ACHN (cell line): ENCODE data around the gene PKP4.

Experiments used
- DNase-seq: peaks from one replicate; pipeline ENCODE4 v3.0.0-alpha.2; 2015
- in situ Hi-C: cut with HindIII; loops from 2 replicates; pipeline ENCODE4 v1.10.0; 2017; ENCODE audit warnings: low sequenced_read_pairs, low pct_ligation_motif_present, low pct_unique_long_range_greater_than_20kb

The PKP4 gene

GRCh38 chr2:158489366-158490112 is 32.8 kb downstream of the PKP4 start:
- in situ Hi-C loops: no loop called here
- no peak for DNase-seq

- in situ Hi-C loops: no loop called here
Measured at GRCh38 chr2:158491072-158491471, 34.3 kb downstream of the PKP4 start.

GRCh38 chr2:158493458-158493857 is 36.7 kb downstream of the PKP4 start:
- DNase-seq: no peak
- in situ Hi-C loops: no loop called here

More at GRCh38 chr2:158491072-158491471, 34.3 kb downstream of the PKP4 start:
- no peak for DNase-seq

GRCh38 chr2:158495175-158495574 is 38.4 kb downstream of the PKP4 start:
- no peak for DNase-seq
- in situ Hi-C loops: no loop called here

GRCh38 chr2:158496986-158497385 is 40.2 kb downstream of the PKP4 start:
- DNase-seq: no peak
- in situ Hi-C loops: no loop called here

GRCh38 chr2:158497486-158497885 is 40.7 kb downstream of the PKP4 start:
- peak; percentile 61 for DNase-seq
- in situ Hi-C loops: no loop called here

GRCh38 chr2:158498043-158498748 is 41.4 kb downstream of the PKP4 start:
- in situ Hi-C loops: no loop called here
- DNase-seq: no peak

GRCh38 chr2:158498749-158499136 is 42.0 kb downstream of the PKP4 start:
- in situ Hi-C loops: no loop called here
- DNase-seq: no peak

GRCh38 chr2:158499383-158499782 is 42.6 kb downstream of the PKP4 start:
- DNase-seq: no peak
- in situ Hi-C loops: no loop called here

GRCh38 chr2:158500333-158500732 is 43.6 kb downstream of the PKP4 start:
- in situ Hi-C loops: no loop called here
- no peak for DNase-seq

GRCh38 chr2:158501301-158501700 is 44.5 kb downstream of the PKP4 start:
- no peak for DNase-seq
- in situ Hi-C loops: no loop called here

GRCh38 chr2:158502974-158503373 is 46.2 kb downstream of the PKP4 start:
- peak; percentile 51 for DNase-seq
- in situ Hi-C loops: no loop called here

- in situ Hi-C loops: no loop called here
Measured at GRCh38 chr2:158504088-158504487, 47.3 kb downstream of the PKP4 start.

GRCh38 chr2:158505448-158505934 is 48.7 kb downstream of the PKP4 start:
- in situ Hi-C loops: no loop called here
- DNase-seq: no peak

More at GRCh38 chr2:158504088-158504487, 47.3 kb downstream of the PKP4 start:
- DNase-seq: no peak

- DNase-seq: no peak
- in situ Hi-C loops: no loop called here
Measured at GRCh38 chr2:158507141-158507540, 50.4 kb downstream of the PKP4 start.

GRCh38 chr2:158507679-158508078 is 50.9 kb downstream of the PKP4 start:
- in situ Hi-C loops: no loop called here
- DNase-seq: no peak

GRCh38 chr2:158509928-158510797 is 53.4 kb downstream of the PKP4 start:
- in situ Hi-C loops: no loop called here
- no peak for DNase-seq

- DNase-seq: no peak
- in situ Hi-C loops: no loop called here
Measured at GRCh38 chr2:158510887-158511286, 54.1 kb downstream of the PKP4 start.

GRCh38 chr2:158511706-158512105 is 55.0 kb downstream of the PKP4 start:
- DNase-seq: no peak
- in situ Hi-C loops: no loop called here
